DOHH2 (cell line): ENCODE results near the gene MANEAL.

Experiments
- H3F3A ChIP-seq: fragments of 200-600 bp; sonication (generic), shearing (Covaris generic); 2 replicates; pipeline ENCODE4 v1.6.0; 2016; ENCODE audit warnings: antibody characterized with exemption, mild to moderate bottlenecking; ENCODE audit not compliant: control insufficient read depth, insufficient read depth
- H3K27ac ChIP-seq: fragments of 200-600 bp; sonication (generic); 2 replicates; pipeline ENCODE4 v1.5.1; 2014; ENCODE audit warnings: low read depth, mild to moderate bottlenecking, low read length, moderate library complexity
- H3K27me3 ChIP-seq: fragments of 200-600 bp; sonication (generic); 2 replicates; pipeline ENCODE4 v1.6.1; 2014; ENCODE audit warnings: mild to moderate bottlenecking, low read length, mixed read lengths; ENCODE audit not compliant: control insufficient read depth
- H3K36me3 ChIP-seq: fragments of 200-600 bp; sonication (generic); 2 replicates; pipeline ENCODE4 v1.6.1; 2014; ENCODE audit warnings: mild to moderate bottlenecking, low read length, moderate library complexity, mixed read lengths; ENCODE audit not compliant: control insufficient read depth
- H3K4me1 ChIP-seq: fragments of 200-600 bp; sonication (generic); 2 replicates; pipeline ENCODE4 v1.6.1; 2014; ENCODE audit warnings: mild to moderate bottlenecking, low read length, mixed read lengths; ENCODE audit not compliant: control insufficient read depth
- H3K4me2 ChIP-seq: fragments of 200-600 bp; sonication (generic); 2 replicates; pipeline ENCODE4 v1.6.0; 2014; ENCODE audit warnings: mild to moderate bottlenecking, low read length, moderate library complexity
- H3K4me3 ChIP-seq: fragments of 200-600 bp; sonication (generic); 2 replicates; pipeline ENCODE4 v1.5.1; 2014; ENCODE audit warnings: mild to moderate bottlenecking, low read length, mixed read lengths
- H3K79me2 ChIP-seq: fragments of 200-600 bp; sonication (generic); 2 replicates; pipeline ENCODE4 v1.6.1; 2014; ENCODE audit warnings: mild to moderate bottlenecking, low read length, mixed read lengths; ENCODE audit not compliant: control insufficient read depth
- H3K9me2 ChIP-seq: fragments of 200-600 bp; sonication (generic); replicated peaks from 2 replicates; pipeline ENCODE4 v1.6.1; 2014; ENCODE audit warnings: mild to moderate bottlenecking, low read length, mixed read lengths; ENCODE audit not compliant: control insufficient read depth
- H3K9me3 ChIP-seq: fragments of 200-600 bp; sonication (generic); 2 replicates; pipeline ENCODE4 v1.6.1; 2014; ENCODE audit warnings: antibody characterized with exemption, low read length, mixed read lengths; ENCODE audit not compliant: control insufficient read depth, insufficient read depth
- H4K20me1 ChIP-seq: fragments of 200-600 bp; sonication (generic); 2 replicates; pipeline ENCODE4 v1.6.0; 2014; ENCODE audit warnings: low read depth, mild to moderate bottlenecking, antibody characterized with exemption, low read length, moderate library complexity; ENCODE audit not compliant: control insufficient read depth, insufficient read depth
- CTCF ChIP-seq: fragments of 200-600 bp; sonication (generic); IDR thresholded peaks from one replicate; pipeline ENCODE4 v1.5.1; 2014; ENCODE audit warnings: antibody characterized with exemption, mild to moderate bottlenecking, low read depth, low read length; ENCODE audit not compliant: poor library complexity, severe bottlenecking
- EZH2phosphoT487 ChIP-seq: fragments of 200-600 bp; sonication (generic); IDR thresholded peaks from 2 replicates; pipeline ENCODE4 v1.6.1; 2017; ENCODE audit warnings: borderline replicate concordance, mild to moderate bottlenecking, antibody characterized with exemption, low read length, moderate library complexity, mixed read lengths

MANEAL gene

GRCh38 chr1:37761416-37762095, 32.1 kb upstream of the MANEAL start:
- Histone ChIP-seq H3K9me2 (no peaks in the 10 kb centered on the region), H3K4me1 (peaks cover 7% of the 10 kb centered on the region), H3K4me3 (no peak overlapping the region), H3F3A (no peaks in the 10 kb centered on the region), H3K36me3 (no peaks in the 10 kb centered on the region), H3K9me3 (no peaks in the 10 kb centered on the region), H4K20me1 (no peaks in the 10 kb centered on the region), H3K4me2 (no peak overlapping the region), H3K79me2 (no peaks in the 10 kb centered on the region), H3K27ac (no peak overlapping the region), H3K27me3 (peaks cover 39% of the 10 kb centered on the region)
- TF ChIP-seq CTCF = no peak

- no peak overlapping the region for H3K4me3 ChIP-seq
- H3K4me2 ChIP-seq = no peak overlapping the region
- H4K20me1 ChIP-seq = no peaks in the 10 kb centered on the region
- peaks cover 46% of the 10 kb centered on the region for H3K27me3 ChIP-seq
- no peaks in the 10 kb centered on the region for H3K36me3 ChIP-seq
- H3K27ac ChIP-seq = no peak overlapping the region
- TF ChIP-seq CTCF = no peak
- no peaks in the 10 kb centered on the region for H3K79me2 ChIP-seq
- peaks cover 7% of the 10 kb centered on the region for H3K4me1 ChIP-seq
- no peaks in the 10 kb centered on the region for H3F3A ChIP-seq
- no peaks in the 10 kb centered on the region for H3K9me2 ChIP-seq
- no peaks in the 10 kb centered on the region for H3K9me3 ChIP-seq
Observed at GRCh38 chr1:37762516-37762915, 31.1 kb upstream of the MANEAL start.

- H3K4me3 ChIP-seq = no peak overlapping the region
- TF ChIP-seq EZH2phosphoT487 (no peak), CTCF (no peak)
- no peaks in the 10 kb centered on the region for H3K9me3 ChIP-seq
- no peaks in the 10 kb centered on the region for H3K79me2 ChIP-seq
- H3K27me3 ChIP-seq = peaks cover 38% of the 10 kb centered on the region
- H3K9me2 ChIP-seq = no peaks in the 10 kb centered on the region
- no peaks in the 10 kb centered on the region for H3F3A ChIP-seq
- no peaks in the 10 kb centered on the region for H3K36me3 ChIP-seq
- H3K4me2 ChIP-seq = no peak overlapping the region
- no peak overlapping the region for H3K27ac ChIP-seq
- H4K20me1 ChIP-seq = no peaks in the 10 kb centered on the region
- peaks cover 7% of the 10 kb centered on the region for H3K4me1 ChIP-seq
Observed at GRCh38 chr1:37763791-37764413, 29.7 kb upstream of the MANEAL start.
